HepG2 (cell line): Measurements from ENCODE around the gene PSMD1. TPM values are rescaled to one million over a fixed set of nuclear protein-coding genes. Genes with fewer than 3 reads are reported as not detected.
A peak's percentile ranks its signal among the peaks of the same experiment; 100 is the strongest.

Experiments
- CENPX ChIP-seq: sonication (generic); formaldehyde crosslinking; IDR thresholded peaks from 2 replicates; pipeline ENCODE4 v1.9.0; 2021; ENCODE audit warnings: mild to moderate bottlenecking, missing genetic modification reagents, moderate library complexity
- ERF ChIP-seq: IDR thresholded peaks from 2 replicates; pipeline ENCODE4 v1.6.1; 2018; ENCODE audit warnings: missing biosample characterization, missing genetic modification reagents
- FOXM1 ChIP-seq: sonication (generic); formaldehyde crosslinking; IDR thresholded peaks from 2 replicates; pipeline ENCODE4 v1.5.0; 2020; ENCODE audit warnings: missing genetic modification reagents
- GZF1 ChIP-seq: sonication (generic); formaldehyde crosslinking; IDR thresholded peaks from 2 replicates; pipeline ENCODE4 v1.5.1; 2020; ENCODE audit warnings: mild to moderate bottlenecking, missing genetic modification reagents
- HNRNPL ChIP-seq: fragments of 200-400 bp; formaldehyde crosslinking; IDR thresholded peaks from 2 replicates; pipeline ENCODE4 v1.6.1; 2017; ENCODE audit warnings: mild to moderate bottlenecking, low read depth, low read length
- KLF13 ChIP-seq: sonication (generic); formaldehyde crosslinking; IDR thresholded peaks from 2 replicates; pipeline ENCODE4 v1.4.0; 2020; ENCODE audit warnings: mild to moderate bottlenecking, missing genetic modification reagents
- NFYB ChIP-seq: sonication (generic); formaldehyde crosslinking; IDR thresholded peaks from 2 replicates; pipeline ENCODE4 v1.4.0; 2020; ENCODE audit warnings: missing genetic modification reagents
- PRDM10 ChIP-seq: sonication (generic); formaldehyde crosslinking; IDR thresholded peaks from 2 replicates; pipeline ENCODE4 v1.4.0; 2020; ENCODE audit warnings: low read depth, missing genetic modification reagents
- TAF1 ChIP-seq: sonication (generic); formaldehyde crosslinking; IDR thresholded peaks from 2 replicates; pipeline ENCODE4 v1.4.0; 2020; ENCODE audit warnings: missing genetic modification reagents
- TIGD3 ChIP-seq: sonication (generic); formaldehyde crosslinking; IDR thresholded peaks from 2 replicates; pipeline ENCODE4 v1.5.1; 2020; ENCODE audit warnings: mild to moderate bottlenecking, missing genetic modification reagents, borderline replicate concordance
- YY1 ChIP-seq: IDR thresholded peaks from 2 replicates; pipeline ENCODE4 v1.6.1; 2011; ENCODE audit warnings: low read length, low read depth, moderate library complexity, mild to moderate bottlenecking; ENCODE audit not compliant: insufficient read depth, insufficient replicate concordance
- ZBTB33 ChIP-seq: sonication (generic); formaldehyde crosslinking; IDR thresholded peaks from 2 replicates; pipeline ENCODE4 v1.4.0; 2020; ENCODE audit warnings: missing genetic modification reagents
- ZEB1 ChIP-seq: IDR thresholded peaks from 2 replicates; pipeline ENCODE4 v1.6.1; 2012; ENCODE audit warnings: mild to moderate bottlenecking, low read depth, inconsistent platforms; ENCODE audit not compliant: insufficient replicate concordance
- ZMYM3 ChIP-seq: sonication (generic); formaldehyde crosslinking; IDR thresholded peaks from 2 replicates; pipeline ENCODE4 v1.5.1; 2020; ENCODE audit warnings: mild to moderate bottlenecking, missing genetic modification reagents
- ZNF263 ChIP-seq: sonication (generic); formaldehyde crosslinking; IDR thresholded peaks from 2 replicates; pipeline ENCODE4 v1.4.0; 2020; ENCODE audit warnings: missing genetic modification reagents
- ZNF570 ChIP-seq: sonication (generic); formaldehyde crosslinking; IDR thresholded peaks from 2 replicates; pipeline ENCODE4 v1.4.0; 2020; ENCODE audit warnings: mild to moderate bottlenecking, missing genetic modification reagents, borderline replicate concordance
- ZNF704 ChIP-seq: sonication (generic); formaldehyde crosslinking; IDR thresholded peaks from 2 replicates; pipeline ENCODE4 v1.8.1; 2023; ENCODE audit warnings: mild to moderate bottlenecking, inconsistent platforms, moderate library complexity, missing genetic modification reagents, borderline replicate concordance
- ZNF777 ChIP-seq: sonication (generic); formaldehyde crosslinking; IDR thresholded peaks from 2 replicates; pipeline ENCODE4 v1.4.0; 2020; ENCODE audit warnings: missing genetic modification reagents
- ZNF879 ChIP-seq: sonication (generic); formaldehyde crosslinking; IDR thresholded peaks from 2 replicates; pipeline ENCODE4 v1.8.1; 2023; ENCODE audit warnings: missing genetic modification reagents
- polyA plus RNA-seq, 8 experiments: library from polyadenylated mRNA; depleted of rRNA in 3 of 8; stranded (reverse) in 7 of 8; unstranded in 1 of 8; fragments of >200 nt; fragmentation: Illumina TruSeq in 4 of 8; extraction: Trizol in 4 of 8; gene quantifications; 2 replicates each; pipeline versions ENCODE4 v1.2.1 to v1.2.3, GENCODE V29; 2011 to 2016; ENCODE audit warnings: low read depth in 4 of 8, missing spikeins in 1 of 8, mixed read lengths in 1 of 8; ENCODE audit not compliant: insufficient read depth in 1 of 8
- total RNA-seq, 5 experiments: library from RNA; depleted of rRNA; stranded (reverse); fragments of >200 nt; fragmentation: Illumina TruSeq; extraction: Trizol; gene quantifications; 2 replicates each; pipeline ENCODE4 v1.2.3, GENCODE V29; 2016; ENCODE audit warnings: low read depth in 1 of 5
- TF ChIP-seq, protein P1 (sequence below): sonication (generic); formaldehyde crosslinking; IDR thresholded peaks from 2 replicates; pipeline ENCODE4 v1.8.0; 2023; ENCODE audit warnings: mild to moderate bottlenecking, missing genetic modification reagents

PSMD1 gene
- total and polyA plus RNA-seq, 2 of the 13 experiments (the other 11 are each of a cell fraction or from before 2014, with no cell fraction given) = 136 to 191 TPM

GRCh38 chr2:231050018-231050901, 6.4 kb upstream of the PSMD1 start (continued):
- TF ChIP-seq TIGD3 (CRISPR knock-in tag) = peak; percentile 35; the same call in 1 of the 2 replicates
- TF ChIP-seq ZNF570 (CRISPR knock-in tag) = no peak
- peak; percentile 83 for TF ChIP-seq TAF1
- TF ChIP-seq CENPX (CRISPR knock-in tag) = no peak
- TF ChIP-seq ZBTB33 (CRISPR knock-in tag) = peak; percentile 83; the same call in 1 of the 2 replicates
- TF ChIP-seq ZEB1 = no peak
- TF ChIP-seq ZNF777 = peak; percentile 79
- TF ChIP-seq KLF13 = no peak
- TF ChIP-seq ERF (CRISPR knock-in tag) = peak; percentile 98
- peak; percentile 44; the same call in 1 of the 2 replicates for TF ChIP-seq NFYB (CRISPR knock-in tag)
- TF ChIP-seq HNRNPL = peak; percentile 77
- no peak for TF ChIP-seq FOXM1 (CRISPR knock-in tag)
- TF ChIP-seq ZMYM3 (CRISPR knock-in tag) = peak; percentile 94
- TF ChIP-seq, protein P1, sequence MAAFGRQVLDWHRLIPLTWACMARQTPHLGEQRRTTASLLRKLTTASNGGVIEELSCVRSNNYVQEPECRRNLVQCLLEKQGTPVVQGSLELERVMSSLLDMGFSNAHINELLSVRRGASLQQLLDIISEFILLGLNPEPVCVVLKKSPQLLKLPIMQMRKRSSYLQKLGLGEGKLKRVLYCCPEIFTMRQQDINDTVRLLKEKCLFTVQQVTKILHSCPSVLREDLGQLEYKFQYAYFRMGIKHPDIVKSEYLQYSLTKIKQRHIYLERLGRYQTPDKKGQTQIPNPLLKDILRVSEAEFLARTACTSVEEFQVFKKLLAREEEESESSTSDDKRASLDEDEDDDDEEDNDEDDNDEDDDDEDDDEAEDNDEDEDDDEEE (CRISPR knock-in tag) = no peak; the same call in 1 of the 2 replicates
- TF ChIP-seq PRDM10 = peak; percentile 94
- TF ChIP-seq ZNF704 (CRISPR knock-in tag) = no peak; the same call in 1 of the 2 replicates
- TF ChIP-seq YY1 = peak; percentile 85
- TF ChIP-seq GZF1 = peak; percentile 92; the same call in 1 of the 2 replicates
- peak; percentile 23; the same call in 1 of the 2 replicates for TF ChIP-seq ZNF879 (CRISPR knock-in tag)
- peak; percentile 79 for TF ChIP-seq ZNF263 (CRISPR knock-in tag)
